OCI-LY7 (cell line): Measurements from ENCODE around the gene PKP1. TPM values are rescaled to one million over a fixed set of nuclear protein-coding genes. Genes with fewer than 3 reads are reported as not detected.

Experiments
- BruUV-seq: library from RNA; stranded (reverse); fragments of 400-500 nt; replicated peaks from 2 replicates; lab custom pipeline; 2021; lab: Mats Ljungman, UMichigan
- CTCF ChIA-PET: fragments of 300-600 bp; sonication (Branson Sonifier 250); formaldehyde crosslinking; loops from one replicate; lab custom pipeline; 2022; ENCODE audit warnings: antibody characterized with exemption; ENCODE audit not compliant: unreplicated experiment; lab: Charles Lee
- POLR2A ChIA-PET: fragments of 300-600 bp; sonication (Branson Sonifier 250); formaldehyde crosslinking; loops from one replicate; lab custom pipeline; 2022; ENCODE audit warnings: antibody characterized with exemption; lab: Charles Lee
- DNase-seq: peaks from one replicate; pipeline ENCODE4 v3.0.0-alpha.2; 2015; ENCODE audit warnings: low spot score
- H2AFZ ChIP-seq: fragments of 200-600 bp; sonication (generic), shearing (Covaris generic); 2 replicates; pipeline ENCODE4 v1.6.1; 2014; ENCODE audit warnings: mild to moderate bottlenecking, antibody characterized with exemption, low read length, moderate library complexity
- H3K27ac ChIP-seq: fragments of 200-600 bp; sonication (generic); 2 replicates; pipeline ENCODE4 v1.5.1; 2014; ENCODE audit warnings: mixed run types, low read depth, mild to moderate bottlenecking, moderate library complexity, low read length, inconsistent platforms; ENCODE audit not compliant: poor library complexity, severe bottlenecking
- H3K36me3 ChIP-seq: fragments of 200-600 bp; sonication (generic); 2 replicates; pipeline ENCODE4 v1.6.1; 2014; ENCODE audit warnings: mild to moderate bottlenecking, antibody characterized with exemption, low read length, moderate library complexity, mixed read lengths; ENCODE audit not compliant: insufficient read depth
- H3K4me1 ChIP-seq: fragments of 200-600 bp; sonication (generic); 2 replicates; pipeline ENCODE4 v1.5.1; 2014; ENCODE audit warnings: mild to moderate bottlenecking, low read length; ENCODE audit not compliant: insufficient read depth, poor library complexity, severe bottlenecking
- H3K4me2 ChIP-seq: fragments of 200-600 bp; sonication (generic); 2 replicates; pipeline ENCODE4 v1.6.1; 2014; ENCODE audit warnings: mild to moderate bottlenecking, low read length
- H3K4me3 ChIP-seq: fragments of 200-600 bp; sonication (generic); 2 replicates; pipeline ENCODE4 v1.5.1; 2014; ENCODE audit warnings: mild to moderate bottlenecking, low read depth, low read length; ENCODE audit not compliant: poor library complexity, severe bottlenecking
- H3K79me2 ChIP-seq: fragments of 200-600 bp; sonication (generic); 2 replicates; pipeline ENCODE4 v1.6.1; 2016; ENCODE audit warnings: low read depth, mild to moderate bottlenecking, low read length, moderate library complexity, mixed read lengths; ENCODE audit not compliant: insufficient read depth
- H3K9me2 ChIP-seq: fragments of 200-600 bp; sonication (generic); 2 replicates; pipeline ENCODE4 v1.6.1; 2016; ENCODE audit warnings: mild to moderate bottlenecking, low read length, mixed read lengths; ENCODE audit not compliant: insufficient read depth
- H3K9me3 ChIP-seq: fragments of 200-600 bp; sonication (generic); 2 replicates; pipeline ENCODE4 v1.6.1; 2014; ENCODE audit warnings: mild to moderate bottlenecking, mixed run types, low read length, mixed read lengths
- H4K20me1 ChIP-seq: fragments of 200-600 bp; sonication (generic); 2 replicates; pipeline ENCODE4 v1.6.1; 2014; ENCODE audit warnings: mild to moderate bottlenecking, antibody characterized with exemption, low read length, moderate library complexity, mixed read lengths; ENCODE audit not compliant: insufficient read depth
- CTCF ChIP-seq: fragments of 200-600 bp; sonication (generic); conservative IDR thresholded peaks from 2 replicates; pipeline ENCODE4 v1.5.1; 2014; ENCODE audit warnings: mild to moderate bottlenecking, antibody characterized with exemption, low read length, moderate library complexity, mixed read lengths
- EZH2phosphoT487 ChIP-seq: fragments of 200-600 bp; sonication (generic); IDR thresholded peaks from 2 replicates; pipeline ENCODE4 v1.6.1; 2018; ENCODE audit warnings: low read depth, borderline replicate concordance, mild to moderate bottlenecking, mixed run types, antibody characterized with exemption, low read length, moderate library complexity, mixed read lengths
- intact Hi-C: fragments of 100-400 bp; cut with micrococcal nuclease; formaldehyde crosslinking; loops from one replicate; pipeline ENCODE4 v1.10.0; 2022; ENCODE audit not compliant: unreplicated experiment
- total RNA-seq, 2 experiments: library from RNA; depleted of rRNA in 1 of 2; stranded (reverse); fragments of >200 nt in 1 of 2; shearing (Covaris generic) in 1 of 2; gene quantifications; 2 replicates each; pipeline ENCODE4 v1.2.3, GENCODE V29; 2014 to 2022

The PKP1 gene
- total RNA-seq, 2 experiments from 2014 or later: not detected

- Histone ChIP-seq H3K9me2 (no peaks in the 10 kb centered on the region), H3K4me2 (no peak overlapping the region), H3K79me2 (no peaks in the 10 kb centered on the region), H3K9me3 (no peaks in the 10 kb centered on the region), H2AFZ (no peak overlapping the region), H3K27ac (no peak overlapping the region), H4K20me1 (no peaks in the 10 kb centered on the region), H3K4me3 (no peak overlapping the region), H3K36me3 (no peaks in the 10 kb centered on the region), H3K4me1 (no peaks in the 10 kb centered on the region)
- no TSS peak for BruUV-seq
- TF ChIP-seq EZH2phosphoT487 (no peak), CTCF (no peak)
- no peak for DNase-seq
- CTCF ChIA-PET: no interaction called here
- POLR2A ChIA-PET: interaction anchor here (1.2 kb wide), 2 partner anchors 11 to 23 kb away, joined by 3 read pairs; no protein-coding TSS in a partner anchor
- intact Hi-C loops: no loop called here
Measured at GRCh38 chr1:201299968-201300367, 16.7 kb downstream of the PKP1 start.

- Histone ChIP-seq H3K4me2 (no peak overlapping the region), H2AFZ (no peak overlapping the region), H3K4me3 (no peak overlapping the region), H3K9me2 (no peaks in the 10 kb centered on the region), H3K27ac (no peak overlapping the region), H3K36me3 (no peaks in the 10 kb centered on the region), H3K79me2 (no peaks in the 10 kb centered on the region), H3K9me3 (no peaks in the 10 kb centered on the region), H4K20me1 (no peaks in the 10 kb centered on the region), H3K4me1 (no peaks in the 10 kb centered on the region)
- no TSS peak for BruUV-seq
- TF ChIP-seq EZH2phosphoT487 (no peak), CTCF (no peak)
- CTCF ChIA-PET: no interaction called here
- POLR2A ChIA-PET: no interaction called here
- intact Hi-C loops: no loop called here
- no peak for DNase-seq
Measured at GRCh38 chr1:201300641-201301040, 17.3 kb downstream of the PKP1 start.

- ChIA-PET CTCF (no interaction called here), POLR2A (no interaction called here)
Measured at GRCh38 chr1:201302163-201303152, 19.2 kb downstream of the PKP1 start.

More at GRCh38 chr1:201302163-201303152, 19.2 kb downstream of the PKP1 start:
- intact Hi-C loops: no loop called here
- Histone ChIP-seq H3K27ac (no peak overlapping the region), H4K20me1 (no peaks in the 10 kb centered on the region), H3K9me2 (no peaks in the 10 kb centered on the region), H3K4me1 (no peaks in the 10 kb centered on the region), H2AFZ (no peak overlapping the region), H3K9me3 (no peaks in the 10 kb centered on the region), H3K79me2 (no peaks in the 10 kb centered on the region), H3K36me3 (no peaks in the 10 kb centered on the region), H3K4me3 (no peak overlapping the region), H3K4me2 (no peak overlapping the region)
- TF ChIP-seq CTCF: no peak
- TF ChIP-seq EZH2phosphoT487: no peak
- no TSS peak for BruUV-seq
- DNase-seq: no peak
